IPS-18c (cell line): ENCODE data around the gene KRT34.
"Not testable (repeated sequence)": the region's sequence is repeated elsewhere in the genome, so short reads cannot be mapped to it uniquely, and the experiment has no call there.

ENCODE experiments used
- H3K4me3 ChIP-seq: 2 replicates; pipeline ENCODE4 v1.7.0; 2013; ENCODE audit warnings: low read depth, mild to moderate bottlenecking, low read length, moderate library complexity; ENCODE audit not compliant: insufficient read depth
- H3K9me3 ChIP-seq: one replicate; pipeline ENCODE4 v1.6.1; 2013; ENCODE audit warnings: mild to moderate bottlenecking, low read length, moderate library complexity; ENCODE audit not compliant: control insufficient read depth, insufficient read depth

KRT34 gene

GRCh38 chr17:41381943-41382342 lies at the start of gene KRT34:
TSS of gene KRT34 (minus strand) at chr17:41382306. CDS start at chr17:41382246, 60 bp downstream.
- H3K4me3 ChIP-seq, H3K9me3 ChIP-seq: not testable (repeated sequence)

GRCh38 chr17:41430376-41430775 lies 48.3 kb upstream of the KRT34 start:
- H3K9me3 ChIP-seq, H3K4me3 ChIP-seq: not testable (repeated sequence)

GRCh38 chr17:41429667-41430066 lies 47.6 kb upstream of the KRT34 start:
- no peak overlapping the region for H3K4me3 ChIP-seq

GRCh38 chr17:41428591-41429291 lies 46.6 kb upstream of the KRT34 start:
- no peak overlapping the region for H3K4me3 ChIP-seq
- no peaks in the 10 kb centered on the region for H3K9me3 ChIP-seq

More at GRCh38 chr17:41429667-41430066, 47.6 kb upstream of the KRT34 start:
- no peaks in the 10 kb centered on the region for H3K9me3 ChIP-seq

GRCh38 chr17:41424111-41424635 lies 42.1 kb upstream of the KRT34 start, which contains the start of gene KRT37:
TSS of gene KRT37 (minus strand) at chr17:41424585. CDS start at chr17:41424523, 62 bp downstream.
- H3K4me3 ChIP-seq: no peak within 1 kb of the TSS
- no peaks in the 10 kb centered on the region for H3K9me3 ChIP-seq

- H3K4me3 ChIP-seq, H3K9me3 ChIP-seq: not testable (repeated sequence)
Observed at GRCh38 chr17:41422586-41422985, 40.5 kb upstream of the KRT34 start.

GRCh38 chr17:41421617-41422016 lies 39.5 kb upstream of the KRT34 start:
- Histone ChIP-seq H3K9me3 (no peaks in the 10 kb centered on the region), H3K4me3 (no peak overlapping the region)

- no peaks in the 10 kb centered on the region for H3K9me3 ChIP-seq
- H3K4me3 ChIP-seq: no peak overlapping the region
Observed at GRCh38 chr17:41421116-41421515, 39.0 kb upstream of the KRT34 start.

GRCh38 chr17:41420134-41420533 lies 38.0 kb upstream of the KRT34 start:
- Histone ChIP-seq H3K4me3 (no peak overlapping the region), H3K9me3 (no peaks in the 10 kb centered on the region)

GRCh38 chr17:41419716-41420115 lies 37.6 kb upstream of the KRT34 start:
- Histone ChIP-seq H3K9me3 (no peaks in the 10 kb centered on the region), H3K4me3 (no peak overlapping the region)

- Histone ChIP-seq H3K9me3 (no peaks in the 10 kb centered on the region), H3K4me3 (no peak overlapping the region)
Observed at GRCh38 chr17:41418116-41418860, 36.2 kb upstream of the KRT34 start.

GRCh38 chr17:41417576-41418015 lies 35.5 kb upstream of the KRT34 start:
- no peak overlapping the region for H3K4me3 ChIP-seq
- no peaks in the 10 kb centered on the region for H3K9me3 ChIP-seq

GRCh38 chr17:41417127-41417526 lies 35.0 kb upstream of the KRT34 start:
- H3K4me3 ChIP-seq: no peak overlapping the region
- H3K9me3 ChIP-seq: no peaks in the 10 kb centered on the region

GRCh38 chr17:41416479-41416878 lies 34.4 kb upstream of the KRT34 start:
- no peaks in the 10 kb centered on the region for H3K9me3 ChIP-seq
- H3K4me3 ChIP-seq: no peak overlapping the region

- H3K9me3 ChIP-seq: no peaks in the 10 kb centered on the region
- no peak overlapping the region for H3K4me3 ChIP-seq
Observed at GRCh38 chr17:41415833-41416335, 33.8 kb upstream of the KRT34 start.

GRCh38 chr17:41415411-41415810 lies 33.3 kb upstream of the KRT34 start:
- Histone ChIP-seq H3K4me3 (no peak overlapping the region), H3K9me3 (no peaks in the 10 kb centered on the region)

- no peak overlapping the region for H3K4me3 ChIP-seq
Observed at GRCh38 chr17:41413982-41414381, 31.9 kb upstream of the KRT34 start.

More at GRCh38 chr17:41413982-41414381, 31.9 kb upstream of the KRT34 start:
- no peaks in the 10 kb centered on the region for H3K9me3 ChIP-seq
